BLaER1 treated with 17β-estradiol and CSF1 and Interleukin-3, amounts not matched to agents 10 nM and 100 nM (cell line): Measurements from ENCODE around the gene CHRD.

Source experiments
- H3K27ac ChIP-seq, 11 experiments: shearing (Covaris generic); formaldehyde crosslinking; 2 replicates each; pipeline ENCODE4 v1.8.1; 2022
- H3K27me3 ChIP-seq, 11 experiments: shearing (Covaris generic); formaldehyde crosslinking; 2 replicates each; pipeline ENCODE4 v1.8.1; 2022
- H3K36me3 ChIP-seq, 11 experiments: shearing (Covaris generic); formaldehyde crosslinking; 2 replicates each; pipeline ENCODE4 v1.8.1; 2022
- H3K4me1 ChIP-seq, 10 experiments: shearing (Covaris generic); formaldehyde crosslinking; 2 replicates each; pipeline ENCODE4 v1.8.1; 2022
- H3K4me2 ChIP-seq, 11 experiments: shearing (Covaris generic); formaldehyde crosslinking; 2 replicates each; pipeline ENCODE4 v1.8.1; 2022
- H3K4me3 ChIP-seq, 10 experiments: shearing (Covaris generic); formaldehyde crosslinking; 2 replicates each; pipeline ENCODE4 v1.8.1; 2022
- H3K9ac ChIP-seq, 11 experiments: shearing (Covaris generic); formaldehyde crosslinking; 2 replicates each; pipeline ENCODE4 v1.8.1; 2022
- H3K9me3 ChIP-seq, 11 experiments: shearing (Covaris generic); formaldehyde crosslinking; replicated peaks in 1 of 11; 2 replicates each; pipeline ENCODE4 v1.8.1; 2022
- H4K20me1 ChIP-seq, 11 experiments: shearing (Covaris generic); formaldehyde crosslinking; 2 replicates each; pipeline ENCODE4 v1.8.1; 2022
- Cebpa-rat ChIP-seq, 11 experiments: shearing (Covaris generic); IDR thresholded peaks; 2 replicates each; pipeline ENCODE4 v1.8.1; 2022

The CHRD gene

DNA sequence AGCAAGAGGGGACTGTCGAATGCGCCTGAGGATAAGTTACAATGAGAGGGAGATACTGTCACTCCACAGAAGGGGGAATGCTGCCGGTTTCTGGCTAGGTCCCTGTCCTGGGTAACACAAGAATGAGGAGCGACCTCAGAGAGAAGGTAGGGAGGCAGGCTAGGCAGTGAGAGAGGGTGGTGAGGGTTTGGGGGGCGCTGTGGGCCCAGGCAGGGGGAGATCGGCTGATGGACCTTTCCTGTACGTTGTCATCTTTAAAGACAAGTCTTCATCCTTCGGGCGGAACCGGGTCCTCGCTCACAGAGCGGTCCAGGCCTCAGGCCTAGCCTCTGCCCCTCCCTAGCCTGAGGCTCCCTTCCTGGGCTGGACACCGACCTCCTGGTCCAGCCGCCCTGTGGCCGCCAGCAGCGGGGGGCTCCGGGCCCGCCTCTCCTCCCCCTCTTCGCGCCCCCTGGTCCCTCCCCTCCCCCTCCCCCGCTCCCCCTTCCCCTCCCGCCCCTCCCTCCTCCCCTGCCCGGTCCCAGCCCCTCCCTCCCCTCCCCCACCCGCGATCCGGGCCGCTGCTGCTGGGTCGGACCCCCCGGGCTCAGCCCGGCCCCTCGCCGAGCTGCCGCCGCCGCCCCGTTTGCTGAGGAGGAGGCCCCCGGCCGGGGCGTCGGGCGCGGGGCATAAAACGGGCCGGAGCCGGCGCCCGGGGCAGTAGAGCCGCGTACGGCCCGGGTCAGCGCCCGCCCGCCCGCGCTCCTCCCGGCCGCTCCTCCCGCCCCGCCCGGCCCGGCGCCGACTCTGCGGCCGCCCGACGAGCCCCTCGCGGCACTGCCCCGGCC lies at the start of gene CHRD:
Gene CHRD, plus strand, starts transcription at position 697 of the 827 bp plus-strand sequence. CDS start 265 bp downstream, outside the sequence.
- Histone ChIP-seq H3K4me1 (peaks cover 5 to 25% (median 17%) of the 10 kb centered on the region in 10 experiments; a peak in 16 of 20 replicates), H3K36me3 (no peaks in the 10 kb centered on the region), H4K20me1 (peaks cover 0 to 51% (median 17%) of the 10 kb centered on the region in 11 experiments; a peak in 14 of 22 replicates), H3K27me3 (peaks cover 60 to 87% (median 77%) of the 10 kb centered on the region in 11 experiments), H3K4me2 (peak within 1 kb of the TSS; percentile 75 to 89 (median 81)), H3K9me3 (no peaks in the 10 kb centered on the region), H3K9ac (peak within 1 kb of the TSS in 8 of 11 experiments; percentile 10 to 59 (median 40); a peak in 10 of 22 replicates), H3K27ac (no peak within 1 kb of the TSS), H3K4me3 (peak within 1 kb of the TSS; percentile 44 to 68 (median 56))
- no peak for TF ChIP-seq Cebpa-rat (IDR thresholded peaks at IDR 0.05)

DNA sequence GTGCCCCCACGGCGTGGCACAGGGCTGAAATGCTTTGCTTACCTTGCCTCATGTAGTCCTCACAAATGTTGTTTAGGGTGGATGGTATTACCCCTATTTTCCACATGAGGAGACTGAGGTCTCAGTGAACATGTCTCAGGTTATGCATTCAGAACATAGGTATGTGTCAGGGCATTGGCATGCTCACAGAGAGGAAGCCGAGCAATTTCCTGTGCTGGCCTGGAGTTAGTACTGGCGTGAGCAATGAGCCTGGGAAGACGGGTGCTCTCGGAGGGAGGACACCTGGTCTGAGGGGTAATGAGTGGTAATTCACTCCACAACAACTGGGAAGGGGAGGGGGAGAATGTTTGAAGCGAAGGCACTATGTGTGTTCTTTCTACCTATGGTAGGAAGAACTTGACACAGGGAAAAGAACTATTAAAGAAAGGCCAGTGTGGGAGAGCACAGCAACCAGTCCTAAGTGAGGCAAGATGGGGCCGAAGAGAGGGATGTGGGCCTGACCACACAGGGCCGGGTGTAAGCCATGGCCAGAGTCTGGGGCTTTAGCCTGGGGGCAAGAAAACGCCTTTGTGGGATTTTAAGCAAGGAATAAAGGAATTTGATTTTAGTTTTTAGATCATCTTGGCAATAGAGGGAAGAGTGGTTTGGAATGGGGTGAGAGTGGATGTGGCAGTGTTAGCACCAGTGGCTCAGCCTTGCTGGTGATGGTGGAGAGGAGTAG lies 47.3 kb upstream of the CHRD start:
- Histone ChIP-seq H3K4me2 (no peak overlapping the region), H3K27me3 (no peaks in the 10 kb centered on the region), H3K9me3 (no peaks in the 10 kb centered on the region), H3K9ac (peak overlapping the region in 7 of 11 experiments; percentile 2 to 61 (median 20); a peak in 9 of 22 replicates), H3K27ac (no peak overlapping the region), H3K36me3 (peaks cover 78 to 81% (median 79%) of the 10 kb centered on the region in 11 experiments), H4K20me1 (peaks cover 76 to 99% (median 89%) of the 10 kb centered on the region in 11 experiments; a peak in 21 of 22 replicates), H3K4me1 (peaks cover 11 to 46% (median 24%) of the 10 kb centered on the region in 10 experiments), H3K4me3 (no peak overlapping the region)
- TF ChIP-seq Cebpa-rat (IDR thresholded peaks at IDR 0.05) = no peak

DNA sequence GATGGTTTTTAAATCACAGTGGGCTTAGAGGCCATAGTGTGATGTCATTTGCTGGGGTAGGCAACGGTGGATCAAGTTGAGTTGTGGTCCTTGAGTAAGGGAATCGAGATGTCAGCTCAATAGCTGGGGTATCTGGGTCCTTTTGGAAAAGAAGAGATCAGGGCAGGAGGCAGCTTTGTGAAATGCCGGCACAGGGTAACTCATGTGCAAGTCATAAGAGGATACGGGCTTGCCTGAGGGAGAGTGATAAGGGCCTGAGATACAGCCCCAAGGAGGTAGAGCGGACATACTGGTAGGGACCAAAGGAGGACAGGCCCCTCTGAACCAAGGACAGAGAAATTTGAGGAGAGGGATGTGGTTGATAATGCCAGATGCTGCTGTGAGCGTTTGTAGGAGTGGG lies 46.7 kb upstream of the CHRD start:
- peaks cover 0 to 5% (median 0%) of the 10 kb centered on the region in 11 experiments; a peak in 5 of 22 replicates for H3K27me3 ChIP-seq
- H3K4me3 ChIP-seq = no peak overlapping the region
- H3K9me3 ChIP-seq = no peaks in the 10 kb centered on the region
- H3K4me1 ChIP-seq = peaks cover 17 to 52% (median 31%) of the 10 kb centered on the region in 10 experiments
- no peak overlapping the region for H3K27ac ChIP-seq
- H3K4me2 ChIP-seq = no peak overlapping the region
- peaks cover 71 to 75% (median 73%) of the 10 kb centered on the region in 11 experiments for H3K36me3 ChIP-seq
- no peak for TF ChIP-seq Cebpa-rat (IDR thresholded peaks at IDR 0.05)
- H3K9ac ChIP-seq = peak overlapping the region in 7 of 11 experiments; percentile 10 to 61 (median 20); a peak in 7 of 22 replicates
- H4K20me1 ChIP-seq = peaks cover 74 to 99% (median 87%) of the 10 kb centered on the region in 11 experiments; a peak in 21 of 22 replicates

GRCh38 chr3:184333700-184334099 lies 46.2 kb upstream of the CHRD start:
- 0 out of 22 replicates have a peak overlapping the region, but pooled peaks of 1 of the 11 experiments have one; percentile 9 for H3K27ac ChIP-seq
- H3K9me3 ChIP-seq = no peaks in the 10 kb centered on the region
- H3K27me3 ChIP-seq = peaks cover 0 to 9% (median 0%) of the 10 kb centered on the region in 11 experiments; a peak in 6 of 22 replicates
- no peak overlapping the region for H3K4me3 ChIP-seq
- peak overlapping the region in 6 of 11 experiments; percentile 10 to 61 (median 22); a peak in 7 of 22 replicates for H3K9ac ChIP-seq
- peaks cover 66 to 70% (median 68%) of the 10 kb centered on the region in 11 experiments for H3K36me3 ChIP-seq
- H3K4me1 ChIP-seq = peaks cover 22 to 58% (median 36%) of the 10 kb centered on the region in 10 experiments
- TF ChIP-seq Cebpa-rat (IDR thresholded peaks at IDR 0.05) = no peak
- H3K4me2 ChIP-seq = no peak overlapping the region
- H4K20me1 ChIP-seq = peaks cover 74 to 99% (median 86%) of the 10 kb centered on the region in 11 experiments; a peak in 21 of 22 replicates

- peaks cover 0 to 15% (median 0%) of the 10 kb centered on the region in 11 experiments; a peak in 6 of 22 replicates for H3K27me3 ChIP-seq
- peaks cover 32 to 67% (median 45%) of the 10 kb centered on the region in 10 experiments for H3K4me1 ChIP-seq
- H3K9ac ChIP-seq = peak overlapping the region in 7 of 11 experiments; percentile 11 to 83 (median 78); a peak in 7 of 22 replicates
- H3K36me3 ChIP-seq = peaks cover 57 to 60% (median 58%) of the 10 kb centered on the region in 11 experiments
- peaks cover 71 to 99% (median 86%) of the 10 kb centered on the region in 11 experiments; a peak in 21 of 22 replicates for H4K20me1 ChIP-seq
- peak overlapping the region in 3 of 11 experiments; percentile 16 to 71 (median 38); a peak in 5 of 22 replicates for H3K27ac ChIP-seq
- no peaks in the 10 kb centered on the region for H3K9me3 ChIP-seq
- peak overlapping the region in 2 of 11 experiments; percentile 93 to 98; a peak in 3 of 22 replicates for H3K4me2 ChIP-seq
- no peak for TF ChIP-seq Cebpa-rat (IDR thresholded peaks at IDR 0.05)
- no peak overlapping the region for H3K4me3 ChIP-seq
These were observed 45.2 kb upstream of the CHRD start for GRCh38 chr3:184334470-184335158.

DNA sequence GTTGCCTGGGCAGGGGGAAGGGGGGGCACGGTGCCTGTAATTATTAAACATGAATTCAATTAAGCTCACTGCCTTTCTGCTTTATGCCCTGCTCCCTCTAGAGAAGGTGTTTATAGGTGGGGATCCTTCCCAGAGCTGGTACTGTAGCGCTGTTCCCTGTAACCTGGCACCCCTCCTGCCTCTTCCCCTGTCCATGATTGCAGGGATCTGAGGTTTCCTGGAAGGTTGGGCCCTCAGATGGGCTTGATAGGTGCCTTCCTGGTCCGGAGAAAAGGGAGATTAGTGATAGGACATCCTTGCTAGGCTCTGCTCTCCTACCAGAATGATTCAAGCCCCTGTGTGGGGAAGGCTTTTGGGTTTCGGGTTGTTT lies 44.6 kb upstream of the CHRD start:
- Histone ChIP-seq H3K27me3 (peaks cover 0 to 15% (median 0%) of the 10 kb centered on the region in 11 experiments; a peak in 6 of 22 replicates), H3K27ac (peak overlapping the region in 10 of 11 experiments; percentile 31 to 76 (median 63); a peak in 16 of 22 replicates), H3K4me3 (peak overlapping the region; percentile 63 to 81 (median 70); a peak in 16 of 20 replicates), H3K9ac (peak overlapping the region; percentile 69 to 86 (median 78); a peak in 19 of 22 replicates), H3K9me3 (no peaks in the 10 kb centered on the region), H3K4me2 (peak overlapping the region; percentile 93 to 99 (median 98)), H4K20me1 (peaks cover 64 to 97% (median 82%) of the 10 kb centered on the region in 11 experiments; a peak in 21 of 22 replicates), H3K4me1 (peaks cover 38 to 73% (median 50%) of the 10 kb centered on the region in 10 experiments), H3K36me3 (peaks cover 50 to 54% (median 52%) of the 10 kb centered on the region in 11 experiments)
- no peak for TF ChIP-seq Cebpa-rat (IDR thresholded peaks at IDR 0.05)

DNA sequence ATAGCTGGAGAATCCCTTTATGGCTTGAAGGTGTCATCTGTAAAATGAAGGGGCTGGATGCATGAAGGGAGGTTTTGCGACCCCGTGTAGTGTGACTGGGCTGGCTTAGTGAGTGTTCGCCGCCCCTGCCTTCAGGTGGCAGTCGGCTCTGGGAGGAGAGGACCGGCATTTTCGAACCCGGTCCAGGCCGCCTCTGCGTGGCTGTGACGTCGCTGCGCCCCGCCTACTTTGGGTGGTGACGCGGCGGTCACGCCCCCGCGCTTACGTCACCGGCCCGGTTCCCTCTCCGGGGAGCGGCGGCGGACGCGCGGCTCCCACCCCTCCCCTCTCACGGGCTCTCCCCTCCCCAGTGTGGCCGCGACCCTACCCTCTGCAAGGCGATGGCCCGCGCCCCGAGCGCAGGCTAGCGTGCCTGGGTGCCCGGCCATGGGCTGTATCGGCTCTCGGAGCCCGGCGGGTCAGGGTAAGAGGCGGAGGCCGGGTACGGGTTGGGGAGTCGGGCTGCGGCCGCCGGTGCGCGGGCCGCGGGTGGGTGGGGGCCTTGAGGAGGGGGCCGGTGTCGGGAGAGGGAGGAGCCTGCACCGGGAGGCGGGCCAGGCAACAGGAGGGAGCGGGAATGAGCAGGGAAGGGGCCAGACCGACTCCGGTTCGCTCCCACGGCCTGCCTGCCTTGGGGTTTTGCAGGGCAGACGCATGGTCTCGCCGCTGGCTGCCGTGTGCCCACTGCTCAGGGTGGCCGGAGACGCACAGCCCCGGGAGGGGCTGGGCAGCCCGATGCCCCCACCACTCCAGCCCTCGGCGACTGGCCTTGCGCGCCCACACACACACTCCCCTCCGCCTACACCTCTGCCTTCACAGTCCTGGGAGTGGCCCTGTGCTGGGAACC lies 44.0 kb upstream of the CHRD start:
- H3K9ac ChIP-seq = peak overlapping the region; percentile 69 to 86 (median 78)
- H3K27ac ChIP-seq = peak overlapping the region; percentile 45 to 76 (median 63); a peak in 21 of 22 replicates
- no peak for TF ChIP-seq Cebpa-rat (IDR thresholded peaks at IDR 0.05)
- H3K36me3 ChIP-seq = peaks cover 44 to 47% (median 45%) of the 10 kb centered on the region in 11 experiments
- peaks cover 0 to 15% (median 0%) of the 10 kb centered on the region in 11 experiments; a peak in 6 of 22 replicates for H3K27me3 ChIP-seq
- peak overlapping the region; percentile 93 to 99 (median 98) for H3K4me2 ChIP-seq
- H3K9me3 ChIP-seq = no peaks in the 10 kb centered on the region
- peaks cover 44 to 80% (median 53%) of the 10 kb centered on the region in 10 experiments for H3K4me1 ChIP-seq
- H4K20me1 ChIP-seq = peaks cover 58 to 93% (median 75%) of the 10 kb centered on the region in 11 experiments; a peak in 21 of 22 replicates
- H3K4me3 ChIP-seq = peak overlapping the region; percentile 63 to 81 (median 70)
